Psoas muscle (tissue), 8 donors: ENCODE data around the gene PIM1. TPM values are rescaled to one million over a fixed set of nuclear protein-coding genes. Genes with fewer than 3 reads are reported as not detected.
"Not testable (repeated sequence)": the region's sequence is repeated elsewhere in the genome, so short reads cannot be mapped to it uniquely, and the experiment has no call there.

ENCODE experiments used
- ATAC-seq, 4 donors: fragments of 200-7000 bp; cut with Tn5 transposase; one replicate each; pipeline ENCODE4 v1.9.1; 2020; ENCODE audit warnings: moderate library complexity in 3 of 4, mild to moderate bottlenecking in 2 of 4
- DNase-seq, 2 donors: peaks; one replicate each; pipeline ENCODE4 v3.0.0-alpha.2; 2020
- H3K27ac ChIP-seq: fragments of 200-600 bp; one replicate; pipeline ENCODE4 v1.8.0; 2022
- H3K27me3 ChIP-seq, 3 donors: fragments of 200-600 bp in 1 of 3; one replicate each; pipeline versions ENCODE4 v1.6.1 to v1.8.0; 2013 to 2022; ENCODE audit warnings: low read length in 2 of 3, mild to moderate bottlenecking in 2 of 3, moderate library complexity in 1 of 3; ENCODE audit not compliant: insufficient read depth in 3 of 3
- H3K36me3 ChIP-seq, 2 donors: fragments of 200-600 bp in 1 of 2; one replicate each; pipeline versions ENCODE4 v1.6.1 to v1.8.0; 2013 to 2022; ENCODE audit warnings: low read depth in 1 of 2, mild to moderate bottlenecking in 1 of 2, moderate library complexity in 1 of 2; ENCODE audit not compliant: insufficient read depth in 1 of 2
- H3K4me1 ChIP-seq: fragments of 200-600 bp; one replicate; pipeline ENCODE4 v1.8.0; 2022
- H3K4me3 ChIP-seq: fragments of 200-600 bp; one replicate; pipeline ENCODE4 v1.8.0; 2022; ENCODE audit warnings: mild to moderate bottlenecking
- H3K9me3 ChIP-seq: fragments of 200-600 bp; one replicate; pipeline ENCODE4 v1.8.0; 2022
- CTCF ChIP-seq: fragments of 200-600 bp; IDR thresholded peaks from one replicate; pipeline ENCODE4 v1.8.0; 2022; ENCODE audit warnings: antibody characterized with exemption
- whole genome bisulfite sequencing, 3 donors: extraction: QIAGEN DNeasy Blood & Tissue Kit; methylation state at CpG; one replicate each; pipeline versions ENCODE4 v1.1.6 to v1.1.7; 2013; 5-methylcytosine and 5-hydroxymethylcytosine counted together
- intact Hi-C, 2 donors: fragments of 100-400 bp; cut with DNase I; formaldehyde crosslinking; loops; one replicate each; pipeline versions ENCODE4 v1.11.0 to v1.14.2; 2022
- polyA plus RNA-seq, 3 donors: library from polyadenylated mRNA; stranded (reverse); fragments of 200-250 nt; gene quantifications; one replicate each; pipeline ENCODE4 v1.2.3, GENCODE V29; 2013
- total RNA-seq, 4 donors: library from RNA; stranded (reverse); fragmentation: NEBNext Ultra II Directional in 2 of 4; extraction: Animal tissue kit (Norgen Biotek cat#: 25700) in 2 of 4; gene quantifications; one replicate each; pipeline versions ENCODE4 v1.2.1 to v1.2.4, GENCODE V29; 2021 to 2023
- donor health status: healthy with polysubstance abuse.
- donor health status: DM: no; HTN: no; CAD: no; lungs with moderate emphysema.
- donor health status: Bipolar disorder and iron deficiency.
- donor health status: healthy.
- donor health status: DM: yes; HTN: yes; CAD: no.
- donor health status: DM: no; HTN: no; CAD: no.
- donor health status: DM: no; HTN: no; CAD: no.
- donor health status: DM: yes; HTN: yes; CAD: no.

Gene PIM1
- total and polyA plus RNA-seq, 7 donors, result 2.8 to 45.5 (median 18.0) TPM

GRCh38 chr6:37190159-37190535, 20.2 kb downstream of the PIM1 start:
- Histone ChIP-seq H3K27ac (no peak overlapping the region), H3K9me3 (no peaks in the 10 kb centered on the region), H3K4me1 (no peaks in the 10 kb centered on the region), H3K27me3 (peaks cover 0 to 2% (median 0%) of the 10 kb centered on the region in 3 donors), H3K4me3 (no peak overlapping the region), H3K36me3 (no peaks in the 10 kb centered on the region)
- ATAC-seq (no peak), DNase-seq (no peak)
- no peak for TF ChIP-seq CTCF
- intact Hi-C loops, result no loop called here
- WGBS, 3 donors, result 74 to 93% (median 93%) methylated on average over 1 of the region's 1 CpG

GRCh38 chr6:37192666-37193065, 22.7 kb downstream of the PIM1 start:
- TF ChIP-seq CTCF, result no peak
- intact Hi-C loops, result no loop called here
- no peaks in the 10 kb centered on the region for H3K4me1 ChIP-seq
- no peaks in the 10 kb centered on the region for H3K36me3 ChIP-seq
- DNase-seq (no peak), ATAC-seq (no peak)
- no peak overlapping the region for H3K4me3 ChIP-seq
- no peaks in the 10 kb centered on the region for H3K27me3 ChIP-seq
- H3K9me3 ChIP-seq, result no peaks in the 10 kb centered on the region
- no peak overlapping the region for H3K27ac ChIP-seq
- 84 to 90% (median 86%) methylated on average over 2 to 3 of the region's 3 CpGs for WGBS, 3 donors

GRCh38 chr6:37194886-37195285, 24.9 kb downstream of the PIM1 start:
- H3K9me3 ChIP-seq, H3K27me3 ChIP-seq, H3K4me3 ChIP-seq, ATAC-seq, H3K36me3 ChIP-seq, intact Hi-C loops, H3K4me1 ChIP-seq, DNase-seq, H3K27ac ChIP-seq: not testable (repeated sequence)
- 86% methylated on average over 1 of the region's 1 CpG; no CpG with 5 or more reads in 2 of the 3 donors for WGBS, 3 donors

GRCh38 chr6:37196451-37196850, 26.5 kb downstream of the PIM1 start:
- ATAC-seq, H3K27me3 ChIP-seq, H3K27ac ChIP-seq, H3K4me1 ChIP-seq, DNase-seq, H3K4me3 ChIP-seq, H3K36me3 ChIP-seq, H3K9me3 ChIP-seq, intact Hi-C loops: not testable (repeated sequence)
- 89 to 93% (median 93%) methylated on average over 4 of the region's 4 CpGs for WGBS, 3 donors

GRCh38 chr6:37200085-37200484, 30.1 kb downstream of the PIM1 start:
- no peak for DNase-seq
- no peak overlapping the region for H3K27ac ChIP-seq
- TF ChIP-seq CTCF, result no peak
- H3K27me3 ChIP-seq, result no peaks in the 10 kb centered on the region
- no peaks in the 10 kb centered on the region for H3K4me1 ChIP-seq
- intact Hi-C loops, result loop anchor here in 1 of 2 donors (10.0 kb wide), 2 partner anchors 315 to 435 kb away; partner anchors contain the start of gene C6orf89
- no peaks in the 10 kb centered on the region for H3K9me3 ChIP-seq
- H3K4me3 ChIP-seq, result no peak overlapping the region
- H3K36me3 ChIP-seq, result no peaks in the 10 kb centered on the region
- ATAC-seq, result no peak
- WGBS, 3 donors, result 64 to 76% (median 70%) methylated on average over 5 of the region's 5 CpGs

GRCh38 chr6:37201726-37202125, 31.8 kb downstream of the PIM1 start:
- no peak overlapping the region for H3K27ac ChIP-seq
- no peak overlapping the region for H3K4me3 ChIP-seq
- TF ChIP-seq CTCF, result no peak
- H3K4me1 ChIP-seq, result no peaks in the 10 kb centered on the region
- DNase-seq (no peak), ATAC-seq (no peak)
- no peaks in the 10 kb centered on the region for H3K9me3 ChIP-seq
- no peaks in the 10 kb centered on the region for H3K27me3 ChIP-seq
- 47 to 100% (median 74%) methylated on average over 1 of the region's 1 CpG for WGBS, 3 donors
- intact Hi-C loops, result loop anchor here in 1 of 2 donors (10.0 kb wide), 2 partner anchors 317 to 437 kb away; partner anchors contain the start of gene C6orf89
- no peaks in the 10 kb centered on the region for H3K36me3 ChIP-seq
